Measurements from ENCODE around the gene OR5H6. TPM values are rescaled to one million over a fixed set of nuclear protein-coding genes. Genes with fewer than 3 reads are reported as not detected.

OR5H6 gene
- polyA plus RNA-seq, 1 experiment: not detected

- Histone ChIP-seq H3K27me3 (ENCODE audit: control insufficient read depth, insufficient read depth, low read length) (no peaks in the 10 kb centered on the region), H3K4me3 (ENCODE audit: low read depth, low read length) (no peak overlapping the region), H3K27ac (ENCODE audit: low read depth, low read length) (no peak overlapping the region), H3K9me3 (ENCODE audit: control insufficient read depth, insufficient read depth, low read length) (no peaks in the 10 kb centered on the region)
- ChIA-PET CTCF (no interaction called here), POLR2A (no interaction called here)
- no peak for TF ChIP-seq CTCF (IDR thresholded peaks at IDR 0.05; ENCODE audit: low read depth, low read length)
- DNase-seq (ENCODE audit: low read depth, low spot score): no peak
Observed at GRCh38 chr3:98262046-98262445, 2.0 kb upstream of the OR5H6 start.

- H3K9me3 ChIP-seq (ENCODE audit: control insufficient read depth, insufficient read depth, low read length): no peaks in the 10 kb centered on the region
- ChIA-PET CTCF (no interaction called here), POLR2A (no interaction called here)
Observed at GRCh38 chr3:98269846-98270245, 5.8 kb downstream of the OR5H6 start.

GRCh38 chr3:98272126-98272525 lies 8.1 kb downstream of the OR5H6 start:
- no peak overlapping the region for H3K27ac ChIP-seq (ENCODE audit: low read depth, low read length)
- TF ChIP-seq CTCF (IDR thresholded peaks at IDR 0.05; ENCODE audit: low read depth, low read length): no peak
- H3K27me3 ChIP-seq (ENCODE audit: control insufficient read depth, insufficient read depth, low read length): no peaks in the 10 kb centered on the region
- ChIA-PET POLR2A (no interaction called here), CTCF (no interaction called here)
- no peak for DNase-seq (ENCODE audit: low read depth, low spot score)
- no peaks in the 10 kb centered on the region for H3K9me3 ChIP-seq (ENCODE audit: control insufficient read depth, insufficient read depth, low read length)
- no peak overlapping the region for H3K4me3 ChIP-seq (ENCODE audit: low read depth, low read length)

More at GRCh38 chr3:98269846-98270245, 5.8 kb downstream of the OR5H6 start:
- Histone ChIP-seq H3K27ac (ENCODE audit: low read depth, low read length) (no peak overlapping the region), H3K4me3 (ENCODE audit: low read depth, low read length) (no peak overlapping the region), H3K27me3 (ENCODE audit: control insufficient read depth, insufficient read depth, low read length) (no peaks in the 10 kb centered on the region)
- no peak for DNase-seq (ENCODE audit: low read depth, low spot score)
- no peak for TF ChIP-seq CTCF (IDR thresholded peaks at IDR 0.05; ENCODE audit: low read depth, low read length)

GRCh38 chr3:98274914-98275313 lies 10.9 kb downstream of the OR5H6 start:
- CTCF ChIA-PET: no interaction called here
- no peak for TF ChIP-seq CTCF (IDR thresholded peaks at IDR 0.05; ENCODE audit: low read depth, low read length)
- no peak overlapping the region for H3K4me3 ChIP-seq (ENCODE audit: low read depth, low read length)
- H3K27ac ChIP-seq (ENCODE audit: low read depth, low read length): no peak overlapping the region
- no peak for DNase-seq (ENCODE audit: low read depth, low spot score)
- no peaks in the 10 kb centered on the region for H3K9me3 ChIP-seq (ENCODE audit: control insufficient read depth, insufficient read depth, low read length)
- no peaks in the 10 kb centered on the region for H3K27me3 ChIP-seq (ENCODE audit: control insufficient read depth, insufficient read depth, low read length)
- POLR2A ChIA-PET: no interaction called here

GRCh38 chr3:98282205-98282604 lies 18.2 kb downstream of the OR5H6 start, which contains the start of gene OR5H2:
OR5H2 (plus strand) TSS chr3:98282505; CDS start chr3:98282903, 398 bp downstream.
- TF ChIP-seq CTCF (IDR thresholded peaks at IDR 0.05; ENCODE audit: low read depth, low read length): no peak
- H3K9me3 ChIP-seq (ENCODE audit: control insufficient read depth, insufficient read depth, low read length): no peaks in the 10 kb centered on the region
- POLR2A ChIA-PET: no interaction called here
- H3K27me3 ChIP-seq (ENCODE audit: control insufficient read depth, insufficient read depth, low read length): no peaks in the 10 kb centered on the region
- CTCF ChIA-PET: no interaction called here
- no peak within 1 kb of the TSS for H3K27ac ChIP-seq (ENCODE audit: low read depth, low read length)
- DNase-seq (ENCODE audit: low read depth, low spot score): no peak
- H3K4me3 ChIP-seq (ENCODE audit: low read depth, low read length): no peak within 1 kb of the TSS

All from AG04450 (cell line).